PC-3 (cell line): ENCODE results near the gene TTC16.
A peak's percentile ranks its signal among the peaks of the same experiment; 100 is the strongest.

Source experiments
- EZH2 ChIP-seq: fragments of 300-600 bp; sonication (generic); IDR thresholded peaks from one replicate; pipeline ENCODE4 v1.6.1; 2017; ENCODE audit warnings: antibody characterized with exemption, mild to moderate bottlenecking, low read length; ENCODE audit not compliant: unreplicated experiment
- EZH2phosphoT487 ChIP-seq: fragments of 300-600 bp; sonication (generic); IDR thresholded peaks from 2 replicates; pipeline ENCODE4 v1.6.1; 2018; ENCODE audit warnings: mild to moderate bottlenecking, antibody characterized with exemption, low read length, borderline replicate concordance
- TF ChIP-seq, protein P1 (sequence below): fragments of 300-600 bp; sonication (generic); conservative IDR thresholded peaks from 2 replicates; pipeline ENCODE4 v1.5.1; 2017; ENCODE audit warnings: antibody characterized with exemption, low read depth, mild to moderate bottlenecking, low read length

DNA sequence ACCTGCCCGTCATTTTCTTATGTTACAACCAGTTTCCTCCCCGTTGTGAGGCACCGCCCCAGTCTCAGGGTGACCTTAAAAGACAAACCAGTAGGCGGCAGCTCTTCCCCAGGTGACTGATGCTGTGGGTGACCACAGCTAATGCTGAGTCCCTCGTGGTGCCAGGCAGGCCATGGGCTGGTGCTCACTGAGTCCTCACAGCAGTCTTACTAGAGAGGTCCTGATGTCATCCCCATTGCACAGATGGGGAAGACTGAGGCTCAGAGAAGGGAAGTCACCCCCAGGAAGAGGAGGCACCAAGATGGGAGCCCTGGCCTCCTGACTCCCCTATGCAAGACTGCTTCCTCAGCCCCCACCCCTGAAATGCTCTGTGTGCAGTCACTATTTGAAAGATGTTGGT lies 8.1 kb upstream of the TTC16 start:
- TF ChIP-seq EZH2 (no peak), EZH2phosphoT487 (no peak)
- TF ChIP-seq, protein P1, sequence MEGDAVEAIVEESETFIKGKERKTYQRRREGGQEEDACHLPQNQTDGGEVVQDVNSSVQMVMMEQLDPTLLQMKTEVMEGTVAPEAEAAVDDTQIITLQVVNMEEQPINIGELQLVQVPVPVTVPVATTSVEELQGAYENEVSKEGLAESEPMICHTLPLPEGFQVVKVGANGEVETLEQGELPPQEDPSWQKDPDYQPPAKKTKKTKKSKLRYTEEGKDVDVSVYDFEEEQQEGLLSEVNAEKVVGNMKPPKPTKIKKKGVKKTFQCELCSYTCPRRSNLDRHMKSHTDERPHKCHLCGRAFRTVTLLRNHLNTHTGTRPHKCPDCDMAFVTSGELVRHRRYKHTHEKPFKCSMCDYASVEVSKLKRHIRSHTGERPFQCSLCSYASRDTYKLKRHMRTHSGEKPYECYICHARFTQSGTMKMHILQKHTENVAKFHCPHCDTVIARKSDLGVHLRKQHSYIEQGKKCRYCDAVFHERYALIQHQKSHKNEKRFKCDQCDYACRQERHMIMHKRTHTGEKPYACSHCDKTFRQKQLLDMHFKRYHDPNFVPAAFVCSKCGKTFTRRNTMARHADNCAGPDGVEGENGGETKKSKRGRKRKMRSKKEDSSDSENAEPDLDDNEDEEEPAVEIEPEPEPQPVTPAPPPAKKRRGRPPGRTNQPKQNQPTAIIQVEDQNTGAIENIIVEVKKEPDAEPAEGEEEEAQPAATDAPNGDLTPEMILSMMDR: peak; percentile 56
